Stimulated activated CD8-positive, alpha-beta memory T cell treated with anti-CD3 and anti-CD28 coated beads, Interleukin-12 subunit alpha, Interleukin-12 subunit beta, amount 100 ng/mL, for 24 hours (primary cell): ENCODE data around the gene WNT9B.
"Not testable (repeated sequence)": the region's sequence is repeated elsewhere in the genome, so short reads cannot be mapped to it uniquely, and the experiment has no call there.

Experiments used
- DNase-seq: peaks from one replicate; pipeline ENCODE4 v3.0.0-alpha.2; 2020; ENCODE audit errors: extremely low read depth

The WNT9B gene

DNA sequence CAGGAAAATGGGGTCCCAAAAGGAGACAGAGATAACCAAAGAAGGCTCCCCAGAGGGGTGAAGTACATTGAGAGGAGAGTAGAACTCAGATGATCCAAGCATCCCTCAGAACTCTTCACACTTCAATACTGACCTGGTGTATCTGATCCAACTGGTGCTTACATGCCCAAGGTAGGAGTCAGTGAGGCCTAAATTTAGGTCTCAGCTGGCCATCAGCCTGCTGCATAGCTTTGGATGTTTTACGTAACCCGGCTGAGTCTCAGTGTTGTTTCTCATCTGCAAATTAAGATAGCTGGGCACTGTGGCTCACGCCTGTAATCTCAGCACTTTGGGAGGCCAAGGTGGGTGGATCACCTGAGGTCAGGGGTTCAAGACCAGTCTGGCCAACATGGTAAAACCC lies 59.9 kb downstream of the WNT9B start:
- DNase-seq: no peak

DNA sequence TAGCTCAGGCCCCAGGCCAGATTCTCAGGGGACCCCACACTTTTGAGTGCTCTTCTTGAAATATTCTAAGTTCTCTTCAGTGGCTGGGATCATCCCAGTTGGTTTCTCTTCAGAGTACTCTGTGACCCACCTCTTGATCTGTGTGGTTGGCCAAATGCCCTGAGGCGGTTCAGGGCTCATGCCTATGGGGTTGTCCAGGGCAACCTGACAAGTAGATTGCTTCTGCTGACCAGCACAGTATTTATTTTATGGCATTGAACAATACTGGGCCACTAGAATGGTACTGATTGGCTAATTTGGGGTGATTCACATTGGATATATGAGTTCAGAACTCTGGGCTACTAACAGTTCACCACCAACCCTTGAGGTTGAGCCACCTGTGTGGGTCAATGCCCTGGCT lies 64.2 kb downstream of the WNT9B start:
- no peak for DNase-seq

DNA sequence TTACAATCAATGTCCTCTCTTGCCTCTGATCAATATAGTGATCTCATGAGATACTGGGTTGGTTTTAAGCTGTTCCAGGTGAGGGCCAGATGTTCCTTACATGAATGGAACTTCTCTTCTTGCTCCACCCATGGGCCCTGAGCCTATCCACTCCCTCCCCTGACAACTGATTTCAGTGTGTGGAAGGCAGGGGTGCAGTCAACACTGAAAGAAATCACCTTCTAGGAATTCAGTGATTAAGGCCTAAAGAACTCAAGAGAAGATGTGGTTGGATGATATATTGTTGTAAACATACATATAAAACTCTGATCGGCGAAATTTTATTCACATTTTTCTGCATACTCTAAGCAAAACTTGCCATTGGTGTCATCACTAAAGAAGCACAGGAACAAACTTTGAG lies 64.8 kb downstream of the WNT9B start:
- DNase-seq: no peak

DNA sequence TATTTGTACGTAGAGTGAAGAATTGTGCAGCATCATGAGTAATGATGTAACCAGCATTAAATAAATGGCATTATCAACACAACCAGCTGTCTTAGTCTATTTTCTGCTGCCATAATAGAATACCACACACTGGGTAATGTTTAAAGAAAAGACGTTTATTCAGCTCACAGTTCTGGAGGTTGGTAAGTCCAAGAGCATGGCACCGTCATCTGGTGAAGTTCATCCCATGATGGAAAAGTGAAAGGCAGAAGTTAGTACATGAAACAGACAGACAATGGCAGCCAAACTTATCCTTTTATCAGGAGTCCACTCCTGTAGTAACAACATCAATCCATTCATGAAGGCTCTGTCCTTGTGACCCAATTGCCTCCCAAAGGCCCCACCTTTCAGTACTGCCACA lies 65.2 kb downstream of the WNT9B start:
- DNase-seq: no peak

DNA sequence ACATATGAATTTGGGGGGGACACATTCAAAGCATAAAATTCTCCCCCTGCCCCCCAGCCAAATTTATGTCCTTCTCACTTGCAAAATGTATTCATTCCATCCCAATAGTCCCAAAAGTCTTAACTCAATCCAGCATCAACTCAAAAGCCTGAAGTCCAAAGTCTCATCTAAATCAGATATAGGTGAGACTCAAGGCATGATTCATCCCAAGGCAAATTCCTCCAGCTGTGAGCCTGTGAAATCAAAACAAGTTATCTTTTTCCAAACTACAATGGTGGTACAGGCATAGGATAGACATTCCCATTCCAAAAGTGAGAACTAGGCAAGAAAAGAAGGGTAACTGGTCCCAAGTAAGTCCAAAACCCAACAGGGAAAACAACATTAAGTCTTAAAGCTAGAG lies 65.7 kb downstream of the WNT9B start:
- no peak for DNase-seq

DNA sequence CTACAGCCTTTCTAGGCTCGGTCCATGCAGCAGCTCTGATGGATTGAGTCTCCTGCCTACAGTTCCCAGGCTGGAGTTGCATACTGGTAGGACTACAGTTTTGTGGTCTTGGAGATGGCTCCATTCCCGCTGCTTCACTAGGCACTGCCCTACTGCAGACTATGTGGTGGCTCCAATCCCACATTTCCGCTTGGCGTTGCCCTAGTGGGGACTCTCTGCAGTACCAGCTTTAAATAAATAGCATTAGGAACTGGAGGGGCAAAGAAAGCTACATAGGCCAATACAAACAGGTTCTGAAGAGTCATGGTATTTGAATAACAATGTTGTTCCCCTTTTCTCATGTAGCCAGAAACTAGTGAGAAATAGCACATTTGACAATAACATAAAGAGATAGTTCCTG lies 66.1 kb downstream of the WNT9B start:
- DNase-seq: no peak

DNA sequence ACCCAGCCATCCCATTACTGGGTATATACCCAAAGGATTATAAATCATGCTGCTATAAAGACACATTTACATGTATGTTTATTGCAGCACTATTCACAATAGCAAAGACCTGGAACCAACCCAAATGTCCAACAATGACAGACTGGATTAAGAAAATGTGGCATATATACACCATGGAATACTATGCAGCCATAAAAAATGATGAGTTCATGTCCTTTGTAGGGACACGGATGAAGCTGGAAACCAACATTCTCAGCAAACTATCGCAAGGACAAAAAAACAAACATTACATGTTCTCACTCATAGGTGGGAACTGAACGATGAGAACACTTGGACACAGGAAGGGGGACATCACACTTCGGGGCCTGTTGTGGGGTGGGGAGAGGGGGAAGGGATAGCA lies 70.6 kb downstream of the WNT9B start:
- DNase-seq: not testable (repeated sequence)

DNA sequence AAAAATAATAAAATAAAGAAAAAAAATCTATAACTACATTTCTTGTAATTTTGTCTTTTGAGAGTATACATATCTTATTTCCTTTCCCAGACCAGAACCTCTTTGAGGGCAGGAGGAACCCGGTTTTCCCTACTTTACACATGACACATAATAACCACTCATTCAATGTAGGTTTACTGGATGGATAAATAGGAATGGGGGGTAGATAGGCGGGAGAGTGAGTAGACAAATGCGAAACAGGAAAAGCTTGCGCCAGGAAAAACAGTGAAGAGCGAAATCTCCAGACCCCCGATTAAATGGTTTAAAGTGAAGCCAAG lies 71.1 kb downstream of the WNT9B start:
- no peak for DNase-seq

DNA sequence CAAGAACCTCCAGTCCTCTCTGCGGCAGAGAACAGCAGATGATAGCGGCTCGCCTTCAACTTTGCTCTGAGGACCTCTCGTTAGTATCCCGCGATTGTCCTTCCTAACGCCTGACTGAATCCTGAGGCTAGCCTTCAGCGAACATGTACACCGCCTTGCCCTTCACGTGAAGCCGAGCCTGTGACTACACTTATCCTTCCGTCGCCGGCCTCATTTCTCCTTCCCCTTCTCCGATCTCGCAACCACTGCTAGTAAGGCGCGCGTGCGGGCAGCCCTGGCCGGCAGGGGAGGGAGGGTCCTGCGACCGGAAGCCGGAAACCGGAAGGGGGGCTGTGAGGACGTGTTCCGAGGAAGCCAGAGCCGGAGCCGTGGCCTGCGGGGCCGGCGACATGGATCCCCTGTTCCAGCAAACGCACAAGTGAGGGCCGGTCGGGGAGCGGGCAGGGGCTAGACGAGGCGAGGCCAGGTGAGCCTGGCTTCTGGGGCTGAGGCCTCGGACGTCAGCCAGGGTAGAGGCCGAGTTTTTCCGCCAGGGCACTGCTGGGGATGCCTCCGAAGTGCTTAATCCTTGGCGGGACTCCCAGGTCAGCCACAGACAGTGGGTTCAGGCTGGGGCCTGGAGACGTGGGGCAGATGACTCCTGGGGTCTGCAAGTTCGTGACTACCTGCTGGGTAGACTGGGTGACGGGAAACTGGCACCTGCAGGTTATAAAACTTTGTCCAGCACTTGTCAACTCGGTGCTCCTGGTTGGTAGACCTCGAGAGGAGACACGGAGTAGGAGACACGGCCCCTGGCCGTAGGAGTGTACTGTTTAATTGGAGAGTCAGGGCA lies 71.6 kb downstream of the WNT9B start, which contains the start of gene GOSR2:
TSS of gene GOSR2 (plus strand) at position 357 of the 832 bp plus-strand sequence. CDS start at position 390, 33 bp downstream.
- DNase-seq: peak; percentile 80

DNA sequence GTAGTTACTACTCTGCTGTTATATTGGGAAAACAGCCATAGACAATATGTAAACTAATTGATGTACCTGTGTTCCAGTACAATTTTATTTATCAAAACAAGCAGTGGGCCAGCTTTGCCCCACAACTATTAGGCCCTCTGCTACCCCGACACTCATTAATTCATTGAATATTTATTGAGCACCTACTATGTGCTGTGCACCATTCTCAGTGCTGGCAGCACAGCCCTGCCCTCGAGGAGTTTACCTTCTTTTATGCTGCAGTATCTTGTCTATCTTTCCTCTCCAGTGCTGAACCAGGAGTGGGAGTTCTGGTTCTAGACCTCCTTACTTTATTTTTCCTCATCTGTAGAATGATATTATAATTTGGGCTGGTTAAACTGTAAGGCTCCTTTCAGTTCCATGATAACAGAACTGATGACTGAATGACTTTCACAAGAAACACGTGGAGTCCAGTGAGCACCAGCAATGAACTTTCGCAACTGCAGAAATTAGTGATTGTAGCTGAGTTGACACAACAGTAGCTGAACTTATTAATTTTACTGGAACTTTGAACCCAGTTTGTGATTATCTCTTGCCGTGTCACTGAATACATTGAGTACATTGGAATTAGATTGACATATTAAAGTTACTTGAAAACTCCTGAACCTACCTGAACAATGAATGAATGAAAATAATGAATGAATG lies 73.9 kb downstream of the WNT9B start:
- DNase-seq: no peak

DNA sequence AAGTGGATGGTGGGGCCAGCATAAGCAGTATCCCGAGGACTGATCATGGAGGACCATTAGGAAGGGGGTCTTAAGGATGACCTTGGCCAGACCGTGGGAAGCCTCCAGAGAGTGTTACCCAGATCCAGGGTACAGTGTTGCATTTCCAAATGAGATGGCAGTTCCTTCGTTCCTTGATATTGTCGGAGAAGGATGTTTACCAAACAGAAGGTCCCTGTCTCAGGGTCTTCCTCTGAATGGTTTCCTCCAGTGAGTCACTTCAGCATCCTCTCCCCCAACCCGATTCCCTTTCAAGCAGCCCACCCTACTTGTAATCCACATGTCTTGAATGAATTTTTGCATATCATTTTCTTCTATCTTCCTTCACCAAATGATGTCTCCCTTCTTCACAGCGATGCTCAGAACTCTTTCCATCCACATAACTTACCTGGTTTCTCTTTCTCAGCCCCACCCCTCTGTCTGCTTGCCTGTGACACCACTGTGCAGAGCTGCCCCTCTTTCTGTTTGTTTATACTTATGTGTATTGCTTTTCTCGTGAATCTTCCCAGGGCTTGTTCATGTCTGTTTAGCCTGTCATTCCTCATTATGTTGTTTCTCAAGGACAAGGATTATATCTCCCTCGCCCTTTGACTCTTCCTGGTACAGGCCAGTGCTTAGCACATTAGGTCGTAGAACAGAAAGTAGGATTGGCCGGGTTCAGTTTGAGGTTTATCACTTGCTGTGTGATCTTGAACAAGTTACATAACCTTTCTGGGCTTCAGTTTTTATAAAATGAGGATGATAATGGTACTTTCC lies 77.3 kb downstream of the WNT9B start:
- no peak for DNase-seq

DNA sequence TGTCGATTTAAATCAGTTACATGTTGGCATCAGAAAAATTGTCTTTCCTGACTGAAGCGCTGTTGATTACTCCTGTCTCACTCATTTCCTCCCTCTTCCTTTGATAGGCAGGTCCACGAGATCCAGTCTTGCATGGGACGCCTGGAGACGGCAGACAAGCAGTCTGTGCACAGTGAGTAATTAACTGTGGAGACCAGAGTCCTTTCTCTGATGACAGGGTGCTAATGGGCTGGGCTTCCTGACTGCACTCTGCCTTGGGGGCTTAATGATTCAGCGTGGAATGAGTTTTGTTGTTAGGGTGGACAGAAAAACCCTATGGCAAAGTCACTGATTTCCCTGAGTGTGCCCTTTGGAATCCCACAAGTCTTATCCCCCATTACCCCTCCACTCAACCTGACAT lies 78.0 kb downstream of the WNT9B start:
- no peak for DNase-seq

DNA sequence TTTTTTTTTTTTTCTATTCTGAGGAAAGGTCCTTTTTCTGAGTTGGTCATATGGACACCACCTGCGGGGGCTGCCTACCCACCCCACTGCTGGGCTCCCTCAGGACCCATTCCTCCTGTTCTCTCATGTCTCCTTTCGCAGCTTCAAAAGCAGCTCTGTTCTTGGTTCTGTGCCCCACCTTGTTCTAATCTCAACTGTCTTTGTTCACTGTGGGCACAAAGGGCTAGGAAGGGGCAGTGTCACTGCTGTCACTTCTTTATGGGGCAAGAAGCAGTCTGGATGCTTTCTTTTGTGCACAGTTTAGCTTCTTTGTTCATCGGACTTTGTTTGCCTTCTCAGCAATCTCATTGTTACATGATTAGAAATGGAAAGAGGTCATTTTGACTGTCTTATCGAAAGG lies 78.7 kb downstream of the WNT9B start:
- DNase-seq: no peak

DNA sequence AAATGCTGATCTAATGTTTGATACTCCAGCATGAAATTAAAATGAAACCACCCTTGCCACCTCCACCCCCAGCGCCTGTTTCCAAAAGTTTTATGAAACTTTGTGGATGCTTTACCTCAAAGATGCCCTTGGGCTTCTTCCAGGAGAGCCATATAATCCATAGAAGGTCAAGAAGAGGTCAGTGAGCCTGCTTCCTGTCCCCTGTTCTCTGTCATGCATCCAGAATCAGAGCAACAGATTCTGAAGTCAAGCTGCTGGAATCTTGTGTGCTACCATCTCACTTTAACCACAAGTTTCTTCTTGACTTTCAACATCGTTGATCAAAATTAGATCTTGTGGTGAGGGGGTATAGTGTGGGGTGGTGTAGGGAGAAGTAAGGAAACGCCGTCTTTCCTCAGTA lies 80.2 kb downstream of the WNT9B start:
- no peak for DNase-seq

DNA sequence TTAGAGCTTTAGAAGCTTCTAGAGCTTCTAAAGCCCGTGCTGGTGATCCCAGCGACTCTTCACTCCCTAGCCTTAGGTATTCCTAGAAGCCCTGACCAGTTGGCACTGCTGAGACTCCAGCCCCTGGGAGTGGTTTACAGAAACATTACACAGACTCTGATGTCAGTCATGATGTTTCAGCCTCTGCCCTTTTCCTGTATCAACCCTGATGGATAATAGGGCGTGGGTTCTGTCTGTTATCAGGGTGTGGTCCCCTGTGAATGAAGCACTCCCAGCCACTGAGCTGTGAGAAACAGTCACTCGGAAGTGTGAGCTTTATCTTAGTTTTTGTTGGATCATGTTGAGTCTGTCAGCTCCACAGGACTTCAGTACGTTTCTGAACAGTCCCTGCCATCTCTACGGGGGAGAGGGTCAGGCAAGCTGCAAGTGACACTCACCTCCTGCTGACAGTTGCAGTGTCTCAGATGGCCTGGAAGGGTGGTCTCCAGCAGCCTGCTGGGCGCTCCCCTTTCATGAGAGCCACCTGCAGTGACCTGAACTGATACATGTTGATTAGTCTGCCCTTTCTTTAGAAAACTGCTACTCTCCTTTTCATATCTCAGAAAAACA lies 84.4 kb downstream of the WNT9B start:
- DNase-seq: no peak
